Parathyroid adenoma (tissue), 2 donors: Measurements from ENCODE around the gene RPL27A.

Experiments used
- H2AFZ ChIP-seq: fragments of 300-600 bp; sonication (generic); one replicate; pipeline ENCODE4 v1.7.0; 2017; ENCODE audit warnings: antibody characterized with exemption, mild to moderate bottlenecking
- H3K27ac ChIP-seq: fragments of 300-600 bp; sonication (generic); one replicate; pipeline ENCODE4 v1.7.0; 2017
- H3K27me3 ChIP-seq: fragments of 300-600 bp; sonication (generic); one replicate; pipeline ENCODE4 v1.7.0; 2017; ENCODE audit warnings: low read length; ENCODE audit not compliant: control insufficient read depth, insufficient read depth
- H3K36me3 ChIP-seq: fragments of 300-600 bp; sonication (generic); one replicate; pipeline ENCODE4 v1.7.0; 2017; ENCODE audit warnings: low read length; ENCODE audit not compliant: control insufficient read depth, insufficient read depth
- H3K4me1 ChIP-seq: fragments of 300-600 bp; sonication (generic); one replicate; pipeline ENCODE4 v1.7.0; 2017; ENCODE audit warnings: control low read depth
- H3K4me2 ChIP-seq: fragments of 300-600 bp; sonication (generic); one replicate; pipeline ENCODE4 v1.7.0; 2017; ENCODE audit warnings: low read length
- H3K4me3 ChIP-seq: fragments of 300-600 bp; sonication (generic); one replicate; pipeline ENCODE4 v1.7.0; 2017; ENCODE audit warnings: low read depth, low read length
- H3K79me2 ChIP-seq: fragments of 300-600 bp; sonication (generic); one replicate; pipeline ENCODE4 v1.7.0; 2017; ENCODE audit warnings: control low read depth
- H3K9ac ChIP-seq: fragments of 300-600 bp; sonication (generic); one replicate; pipeline ENCODE4 v1.7.0; 2017; ENCODE audit warnings: mild to moderate bottlenecking
- H3K9me3 ChIP-seq: fragments of 300-600 bp; sonication (generic); one replicate; pipeline ENCODE4 v1.7.0; 2017; ENCODE audit warnings: low read length; ENCODE audit not compliant: control insufficient read depth
- CTCF ChIP-seq: fragments of 300-600 bp; sonication (generic); IDR thresholded peaks from one replicate; pipeline ENCODE4 v1.7.0; 2017; ENCODE audit warnings: antibody characterized with exemption, mild to moderate bottlenecking
- donor health status: primary hyperparathyroidism.

Gene RPL27A

GRCh38 chr11:8697054-8697453, 14.5 kb downstream of the RPL27A start:
- no peak overlapping the region for H3K27ac ChIP-seq
- TF ChIP-seq CTCF = no peak
- no peak overlapping the region for H2AFZ ChIP-seq
- H3K4me1 ChIP-seq = no peaks in the 10 kb centered on the region
- no peaks in the 10 kb centered on the region for H3K36me3 ChIP-seq
- H3K9me3 ChIP-seq = no peaks in the 10 kb centered on the region
- H3K27me3 ChIP-seq = no peaks in the 10 kb centered on the region
- no peak overlapping the region for H3K9ac ChIP-seq
- H3K4me2 ChIP-seq = no peak overlapping the region
- H3K4me3 ChIP-seq = no peak overlapping the region
- H3K79me2 ChIP-seq = no peaks in the 10 kb centered on the region

GRCh38 chr11:8698379-8698851, 15.8 kb downstream of the RPL27A start:
- Histone ChIP-seq H3K9ac (no peak overlapping the region), H3K9me3 (no peaks in the 10 kb centered on the region), H3K4me1 (no peaks in the 10 kb centered on the region), H3K36me3 (no peaks in the 10 kb centered on the region), H3K4me2 (no peak overlapping the region), H2AFZ (no peak overlapping the region), H3K4me3 (no peak overlapping the region), H3K27ac (no peak overlapping the region), H3K27me3 (no peaks in the 10 kb centered on the region), H3K79me2 (no peaks in the 10 kb centered on the region)
- TF ChIP-seq CTCF = no peak

- H3K9me3 ChIP-seq = no peaks in the 10 kb centered on the region
- no peak overlapping the region for H2AFZ ChIP-seq
- no peak for TF ChIP-seq CTCF
- H3K9ac ChIP-seq = no peak overlapping the region
- H3K27me3 ChIP-seq = no peaks in the 10 kb centered on the region
- H3K4me2 ChIP-seq = no peak overlapping the region
- no peak overlapping the region for H3K27ac ChIP-seq
- no peaks in the 10 kb centered on the region for H3K79me2 ChIP-seq
- no peak overlapping the region for H3K4me3 ChIP-seq
- no peaks in the 10 kb centered on the region for H3K4me1 ChIP-seq
- H3K36me3 ChIP-seq = no peaks in the 10 kb centered on the region
Observed at GRCh38 chr11:8698917-8699441, 16.4 kb downstream of the RPL27A start.

- Histone ChIP-seq H3K9me3 (no peaks in the 10 kb centered on the region), H3K4me3 (no peak overlapping the region), H3K4me2 (no peak overlapping the region), H3K79me2 (no peaks in the 10 kb centered on the region), H3K4me1 (no peaks in the 10 kb centered on the region), H3K9ac (no peak overlapping the region), H3K27me3 (no peaks in the 10 kb centered on the region), H3K36me3 (no peaks in the 10 kb centered on the region), H2AFZ (no peak overlapping the region), H3K27ac (no peak overlapping the region)
- no peak for TF ChIP-seq CTCF
Observed at GRCh38 chr11:8699903-8700302, 17.3 kb downstream of the RPL27A start.

GRCh38 chr11:8701891-8702597, 19.5 kb downstream of the RPL27A start:
- H3K9me3 ChIP-seq = no peaks in the 10 kb centered on the region
- no peak overlapping the region for H3K4me2 ChIP-seq
- H3K4me1 ChIP-seq = no peaks in the 10 kb centered on the region
- no peak overlapping the region for H3K4me3 ChIP-seq
- no peaks in the 10 kb centered on the region for H3K79me2 ChIP-seq
- H3K36me3 ChIP-seq = no peaks in the 10 kb centered on the region
- H3K9ac ChIP-seq = no peak overlapping the region
- H3K27me3 ChIP-seq = no peaks in the 10 kb centered on the region
- TF ChIP-seq CTCF = no peak
- H3K27ac ChIP-seq = no peak overlapping the region
- H2AFZ ChIP-seq = no peak overlapping the region
